Measurements from ENCODE around the gene CEP152.

GRCh38 chr15:48834756-48835155 lies 23.9 kb upstream of the CEP152 start:
- no peak for TF ChIP-seq FOXA1 (IDR thresholded peaks at IDR 0.05)
- TF ChIP-seq FOXA1 (CRISPR knock-in tag; IDR thresholded peaks at IDR 0.05), result no peak
- no peak for TF ChIP-seq RNF219 (CRISPR knock-in tag; IDR thresholded peaks at IDR 0.05)
- TF ChIP-seq TAF1 (CRISPR knock-in tag; IDR thresholded peaks at IDR 0.05), result no peak
- no peak for TF ChIP-seq ELF1 (CRISPR knock-in tag; IDR thresholded peaks at IDR 0.05)
- TF ChIP-seq MLX (CRISPR knock-in tag; IDR thresholded peaks at IDR 0.05), result no peak
- TF ChIP-seq ATF6 (CRISPR knock-in tag; conservative IDR thresholded peaks at IDR 0.05), result no peak
- no peak for TF ChIP-seq MEIS1 (CRISPR knock-in tag; IDR thresholded peaks at IDR 0.05; ENCODE audit: borderline replicate concordance)
